ENCODE data around the gene SRPX.

DNA sequence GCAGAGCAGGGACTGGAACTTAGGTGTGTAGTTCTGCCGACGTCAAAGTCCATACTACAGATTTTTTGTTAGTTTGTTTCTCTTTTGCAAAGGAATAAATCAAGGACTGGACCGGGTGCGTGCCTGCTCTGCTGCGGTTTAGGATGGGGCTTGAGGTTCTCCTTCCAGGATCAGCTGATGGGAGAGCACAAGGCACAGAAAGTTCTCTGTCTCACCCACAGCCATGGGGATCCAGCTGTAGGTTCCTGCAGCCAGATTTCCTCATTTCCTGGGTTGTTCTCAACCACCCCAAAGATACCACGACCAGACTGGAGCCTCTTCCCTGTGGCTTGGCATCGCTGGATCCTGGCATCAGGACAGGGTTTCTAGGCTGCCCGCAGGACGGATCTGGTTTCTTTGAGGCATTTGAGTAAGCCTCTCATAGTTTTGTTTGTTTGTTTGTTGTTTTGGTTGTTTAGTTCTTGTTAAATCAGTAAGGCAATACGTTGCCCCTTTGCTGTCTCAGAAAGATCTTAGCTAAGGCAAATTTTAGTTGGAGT is 789 bp upstream of the SRPX start:
- TF ChIP-seq, protein P1, sequence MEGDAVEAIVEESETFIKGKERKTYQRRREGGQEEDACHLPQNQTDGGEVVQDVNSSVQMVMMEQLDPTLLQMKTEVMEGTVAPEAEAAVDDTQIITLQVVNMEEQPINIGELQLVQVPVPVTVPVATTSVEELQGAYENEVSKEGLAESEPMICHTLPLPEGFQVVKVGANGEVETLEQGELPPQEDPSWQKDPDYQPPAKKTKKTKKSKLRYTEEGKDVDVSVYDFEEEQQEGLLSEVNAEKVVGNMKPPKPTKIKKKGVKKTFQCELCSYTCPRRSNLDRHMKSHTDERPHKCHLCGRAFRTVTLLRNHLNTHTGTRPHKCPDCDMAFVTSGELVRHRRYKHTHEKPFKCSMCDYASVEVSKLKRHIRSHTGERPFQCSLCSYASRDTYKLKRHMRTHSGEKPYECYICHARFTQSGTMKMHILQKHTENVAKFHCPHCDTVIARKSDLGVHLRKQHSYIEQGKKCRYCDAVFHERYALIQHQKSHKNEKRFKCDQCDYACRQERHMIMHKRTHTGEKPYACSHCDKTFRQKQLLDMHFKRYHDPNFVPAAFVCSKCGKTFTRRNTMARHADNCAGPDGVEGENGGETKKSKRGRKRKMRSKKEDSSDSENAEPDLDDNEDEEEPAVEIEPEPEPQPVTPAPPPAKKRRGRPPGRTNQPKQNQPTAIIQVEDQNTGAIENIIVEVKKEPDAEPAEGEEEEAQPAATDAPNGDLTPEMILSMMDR (IDR thresholded peaks at IDR 0.05) = no peak
- TF ChIP-seq EZH2 (IDR thresholded peaks at IDR 0.05) (no peak), EZH2phosphoT487 (IDR thresholded peaks at IDR 0.05) (no peak)
